Fibroblast of skin of right quadriceps (primary cell): ENCODE data around the gene PRR14.
A peak's percentile ranks its signal among the peaks of the same experiment; 100 is the strongest.
"Not testable (repeated sequence)": the region's sequence is repeated elsewhere in the genome, so short reads cannot be mapped to it uniquely, and the experiment has no call there.

ENCODE experiments used
- DNase-seq: peaks from one replicate; pipeline ENCODE4 v3.0.0-alpha.2; 2013

Gene PRR14

GRCh38 chr16:30633526-30633925 is 17.2 kb upstream of the PRR14 start:
- DNase-seq = no peak

- no peak for DNase-seq
Observed at GRCh38 chr16:30636599-30636998, 14.2 kb upstream of the PRR14 start.

GRCh38 chr16:30637139-30637538 is 13.6 kb upstream of the PRR14 start:
- DNase-seq = not testable (repeated sequence)

GRCh38 chr16:30637944-30638343 is 12.8 kb upstream of the PRR14 start:
- DNase-seq = peak; percentile 60

GRCh38 chr16:30641378-30641982 is 9.3 kb upstream of the PRR14 start:
- no peak for DNase-seq

- DNase-seq = no peak
Observed at GRCh38 chr16:30644334-30644830, 6.4 kb upstream of the PRR14 start.

GRCh38 chr16:30645727-30646126 is 5.0 kb upstream of the PRR14 start:
- DNase-seq = no peak

- no peak for DNase-seq
Observed at GRCh38 chr16:30647274-30647571, 3.5 kb upstream of the PRR14 start.

GRCh38 chr16:30649725-30650368 is 913 bp upstream of the PRR14 start:
- DNase-seq = no peak

GRCh38 chr16:30651124-30652004 is 604 bp downstream of the PRR14 start:
- DNase-seq = peak; percentile 61

- DNase-seq = no peak
Observed at GRCh38 chr16:30652005-30652296, 1.2 kb downstream of the PRR14 start.

GRCh38 chr16:30652718-30653117 is 2.0 kb downstream of the PRR14 start:
- DNase-seq = no peak

- DNase-seq = no peak
Observed at GRCh38 chr16:30654856-30655255, 4.1 kb downstream of the PRR14 start.

- DNase-seq = no peak
Observed at GRCh38 chr16:30655815-30656347, 5.1 kb downstream of the PRR14 start.

- DNase-seq = no peak
Observed at GRCh38 chr16:30656388-30656787, 5.6 kb downstream of the PRR14 start.

GRCh38 chr16:30656974-30657865 is 6.5 kb downstream of the PRR14 start:
- DNase-seq = no peak

- DNase-seq = peak; percentile 100
Observed at GRCh38 chr16:30657866-30658730, 7.3 kb downstream of the PRR14 start, which contains the start of gene FBRS. FBRS (plus strand) TSS chr16:30658431; CDS start chr16:30659519, 1,088 bp downstream.

- DNase-seq = peak; percentile 99
Observed at GRCh38 chr16:30658731-30659506, 8.2 kb downstream of the PRR14 start.

GRCh38 chr16:30659507-30660423 is 9.0 kb downstream of the PRR14 start:
- DNase-seq = peak; percentile 24
